H1 (cell line): ENCODE results near the gene GCNT1. TPM values are rescaled to one million over a fixed set of nuclear protein-coding genes. Genes with fewer than 3 reads are reported as not detected.
A peak's percentile ranks its signal among the peaks of the same experiment; 100 is the strongest.

Experiments used
- CHD2 ChIP-seq: IDR thresholded peaks from 2 replicates; pipeline ENCODE4 v1.6.1; 2012; ENCODE audit warnings: low read length, improper control_type of control experiment
- CHD7 ChIP-seq: fragments of 300-600 bp; sonication (generic); IDR thresholded peaks from 2 replicates; pipeline ENCODE4 v1.7.1; 2012; ENCODE audit warnings: low read length, moderate library complexity, mild to moderate bottlenecking, inconsistent platforms; ENCODE audit not compliant: insufficient replicate concordance
- EZH2 ChIP-seq: fragments of 200-600 bp; sonication (generic); IDR thresholded peaks from 2 replicates; pipeline ENCODE4 v1.7.1; 2012; ENCODE audit warnings: low read depth, mild to moderate bottlenecking, moderate library complexity, low read length, inconsistent platforms; ENCODE audit not compliant: severe bottlenecking
- HDAC2 ChIP-seq, 2 experiments: fragments of 300-600 bp in 1 of 2; sonication (generic) in 1 of 2; IDR thresholded peaks; 2 replicates each; pipeline ENCODE4 v1.6.1; 2011 to 2012; ENCODE audit warnings: low read depth in 2 of 2, low read length in 2 of 2, mild to moderate bottlenecking in 2 of 2, moderate library complexity in 2 of 2, borderline replicate concordance in 1 of 2, inconsistent platforms in 1 of 2
- RFX5 ChIP-seq: IDR thresholded peaks from 2 replicates; pipeline ENCODE4 v1.6.1; 2011; ENCODE audit warnings: low read depth, low read length, improper control_type of control experiment, borderline replicate concordance
- RXRA ChIP-seq: IDR thresholded peaks from 2 replicates; pipeline ENCODE4 v1.6.1; 2011; ENCODE audit warnings: low read depth, mild to moderate bottlenecking, low read length, moderate library complexity; ENCODE audit not compliant: insufficient read depth
- SIRT6 ChIP-seq: IDR thresholded peaks from one replicate; pipeline ENCODE4 v1.7.1; 2012; ENCODE audit warnings: low read length, inconsistent platforms
- SIX5 ChIP-seq: IDR thresholded peaks from 2 replicates; pipeline ENCODE4 v1.6.1; 2011; ENCODE audit warnings: mild to moderate bottlenecking, low read depth, low read length
- TEAD4 ChIP-seq: IDR thresholded peaks from 2 replicates; pipeline ENCODE4 v1.6.1; 2012; ENCODE audit warnings: low read depth, low read length, inconsistent platforms, mixed read lengths
- polyA plus RNA-seq, 7 experiments: library from polyadenylated mRNA; depleted of rRNA in 3 of 7; stranded (reverse) in 5 of 7; unstranded in 2 of 7; fragments of >200 nt in 5 of 7; fragments of 200-250 nt in 2 of 7; gene quantifications; 1 replicate in 5 of 7; 2 replicates in 1 of 7; 4 replicates in 1 of 7; pipeline versions ENCODE4 v1.2.1 to v1.2.3, GENCODE V29; 2011 to 2013; ENCODE audit warnings: missing spikeins in 2 of 7, mixed read lengths in 2 of 7
- total RNA-seq: library from RNA; stranded (reverse); fragmentation: NEBNext Ultra II Directional; extraction: Animal tissue kit (Norgen Biotek cat#: 25700); gene quantifications from 2 replicates; pipeline ENCODE4 v1.2.1, GENCODE V29; 2021

The GCNT1 gene
- total and polyA plus RNA-seq, 2 of the 8 experiments (the other 6 are each of a cell fraction or from before 2014, with no cell fraction given), result 13.0 to 16.5 TPM

GRCh38 chr9:76459694-76460635, 983 bp downstream of the GCNT1 start (continued):
- TF ChIP-seq CHD2, result no peak
- no peak for TF ChIP-seq HDAC2 (IDR thresholded peaks at IDR 0.05; ENCODE audit: borderline replicate concordance in 1 of 2, low read depth in 2 of 2, low read length in 2 of 2)
- no peak for TF ChIP-seq RXRA
- TF ChIP-seq SIRT6, result no peak
- TF ChIP-seq SIX5, result no peak
- no peak for TF ChIP-seq TEAD4
- no peak for TF ChIP-seq RFX5
- peak; percentile 18 for TF ChIP-seq EZH2
- no peak for TF ChIP-seq CHD7
